GM12878 (cell line): ENCODE measurements around the gene C12orf43. TPM values are rescaled to one million over a fixed set of nuclear protein-coding genes. Genes with fewer than 3 reads are reported as not detected.

Experiments
- ATAC-seq: fragments of 200-7000 bp; cut with Tn5 transposase; 3 replicates; pipeline ENCODE4 v1.9.1; 2020; ENCODE audit warnings: mild to moderate bottlenecking, moderate library complexity
- BruUV-seq: library from RNA; stranded (reverse); fragments of 400-500 nt; replicated peaks from 2 replicates; lab custom pipeline; 2021; lab: Mats Ljungman, UMichigan
- CTCF ChIA-PET: fragments of 300-600 bp; sonication (Branson Sonifier 250); formaldehyde crosslinking; extraction: SDS; loops from one replicate; lab custom pipeline; 2021; ENCODE audit warnings: inconsistent platforms; lab: Yijun Ruan, JAX
- POLR2A ChIA-PET: fragments of 350-600 bp; formaldehyde crosslinking; extraction: SDS; loops from one replicate; lab custom pipeline; 2021; ENCODE audit warnings: inconsistent platforms; lab: Charles Lee
- RAD21 ChIA-PET: fragments of 300-600 bp; sonication (Branson Sonifier 250); formaldehyde crosslinking; loops from one replicate; lab custom pipeline; 2023; ENCODE audit warnings: antibody characterized with exemption; ENCODE audit not compliant: unreplicated experiment; lab: Charles Lee
- SMC1A ChIA-PET: fragments of 300-600 bp; sonication (Branson Sonifier 250); formaldehyde crosslinking; loops from one replicate; lab custom pipeline; 2023; ENCODE audit not compliant: unreplicated experiment, uncharacterized antibody; lab: Charles Lee
- DNase-seq: peaks from one replicate; pipeline ENCODE4 v3.0.0-alpha.2; 2011; ENCODE audit warnings: low read depth, low spot score
- FAIRE-seq: peaks from 3 replicates; lab custom pipeline; 2011; peaks lifted over from hg19 to GRCh38; lab: Jason Lieb, UNC
- H2AFZ ChIP-seq: 2 replicates; pipeline ENCODE4 v1.6.0; 2011; ENCODE audit warnings: low read depth, low read length, control low read depth; ENCODE audit not compliant: control insufficient read depth
- H3K27ac ChIP-seq: 2 replicates; pipeline ENCODE4 v1.5.1; 2011; ENCODE audit warnings: control low read depth; ENCODE audit not compliant: control insufficient read depth, insufficient read depth
- H3K27me3 ChIP-seq, 2 experiments: replicated peaks in 1 of 2; 2 replicates each; pipeline versions ENCODE4 v1.6.0 to v1.6.1; 2011; ENCODE audit warnings: low read length in 1 of 2; ENCODE audit not compliant: control insufficient read depth in 2 of 2, insufficient read depth in 2 of 2
- H3K36me3 ChIP-seq, 2 experiments: 2 replicates each; pipeline ENCODE4 v1.5.1; 2011; ENCODE audit warnings: low read length in 1 of 2; ENCODE audit not compliant: control insufficient read depth in 2 of 2, insufficient read depth in 2 of 2
- H3K4me1 ChIP-seq: 2 replicates; pipeline ENCODE4 v1.6.1; 2011; ENCODE audit warnings: mild to moderate bottlenecking, low read length, moderate library complexity, mixed read lengths; ENCODE audit not compliant: control insufficient read depth, insufficient read depth
- H3K4me2 ChIP-seq: 2 replicates; pipeline ENCODE4 v1.6.0; 2011; ENCODE audit warnings: control low read depth; ENCODE audit not compliant: control insufficient read depth, insufficient read depth
- H3K4me3 ChIP-seq: fragments of 200-600 bp; sonication (generic); 2 replicates; pipeline ENCODE4 v1.5.1; 2016
- H3K79me2 ChIP-seq: 2 replicates; pipeline ENCODE4 v1.6.0; 2011; ENCODE audit warnings: low read length; ENCODE audit not compliant: control insufficient read depth, insufficient read depth
- H3K9ac ChIP-seq: 2 replicates; pipeline ENCODE4 v1.8.0; 2011; ENCODE audit warnings: low read length, control low read depth, mixed read lengths; ENCODE audit not compliant: control insufficient read depth, insufficient read depth
- H3K9me3 ChIP-seq: replicated peaks from 3 replicates; pipeline ENCODE4 v1.5.1; 2011; ENCODE audit warnings: mild to moderate bottlenecking, low read length; ENCODE audit not compliant: control insufficient read depth, insufficient read depth
- H4K20me1 ChIP-seq: 2 replicates; pipeline ENCODE4 v1.6.0; 2011; ENCODE audit not compliant: control insufficient read depth, insufficient read depth
- CTCF ChIP-seq, 3 experiments: IDR thresholded peaks in 2 of 3; conservative IDR thresholded peaks in 1 of 3; 2 replicates each; pipeline ENCODE4 v1.5.1; 2011; ENCODE audit warnings: low read depth in 3 of 3, low read length in 3 of 3, mild to moderate bottlenecking in 3 of 3, control low read depth in 2 of 3, moderate library complexity in 2 of 3, inconsistent platforms in 1 of 3, mixed read lengths in 1 of 3; ENCODE audit not compliant: control insufficient read depth in 2 of 3, insufficient read depth in 1 of 3; ENCODE audit errors: extremely low read depth in 1 of 3
- FOS ChIP-seq: IDR thresholded peaks from 3 replicates; pipeline ENCODE4 v1.6.1; 2011; ENCODE audit warnings: borderline replicate concordance; ENCODE audit not compliant: insufficient read length; ENCODE audit errors: extremely low read depth
- RAD21 ChIP-seq: IDR thresholded peaks from 2 replicates; pipeline ENCODE4 v1.6.1; 2011; ENCODE audit warnings: mild to moderate bottlenecking, low read depth, low read length, moderate library complexity; ENCODE audit not compliant: insufficient read depth
- SMC3 ChIP-seq: IDR thresholded peaks from 2 replicates; pipeline ENCODE4 v1.6.1; 2011; ENCODE audit warnings: low read length, improper control_type of control experiment, borderline replicate concordance
- WGBS: methylation state at CpG from one replicate; pipeline ENCODE4 v1.1.6; 2016; ENCODE audit warnings: low lambda C conversion rate; ENCODE audit not compliant: insufficient replicate concordance, insufficient coverage; ENCODE audit errors: missing lambda C conversion rate; 5-methylcytosine and 5-hydroxymethylcytosine counted together
- in situ Hi-C: fragments of 300-500 bp; cut with MboI; formaldehyde crosslinking; loops from 9 replicates; pipeline ENCODE4 v1.14.3; 2018; ENCODE audit warnings: mixed read lengths
- intact Hi-C: fragments of 100-400 bp; cut with micrococcal nuclease; formaldehyde crosslinking; loops from one replicate; pipeline ENCODE4 v1.14.2; 2022; ENCODE audit not compliant: unreplicated experiment
- polyA plus RNA-seq, 11 experiments: library from polyadenylated mRNA; depleted of rRNA in 4 of 11; unstranded in 6 of 11; stranded (reverse) in 5 of 11; fragments of >200 nt; fragmentation: Nextera tagmentation in 4 of 11; fragmentation: Illumina TruSeq in 1 of 11; extraction: Ambion mirVana in 4 of 11; extraction: Trizol in 1 of 11; gene quantifications; 1 replicate in 1 of 11; 2 replicates in 10 of 11; pipeline versions ENCODE4 v1.2.1 to v1.2.3, GENCODE V29; 2011 to 2016; ENCODE audit warnings: inconsistent platforms in 2 of 11, missing spikeins in 2 of 11, low read depth in 1 of 11
- total RNA-seq, 4 experiments: library from RNA; depleted of rRNA in 3 of 4; stranded (reverse); fragments of >200 nt in 3 of 4; fragmentation: Illumina TruSeq in 1 of 4; extraction: Trizol in 1 of 4; gene quantifications; 2 replicates each; pipeline versions ENCODE4 v1.2.1 to v1.2.3, GENCODE V29; 2013 to 2021

Gene C12orf43
- total and polyA plus RNA-seq, 10 of the 15 experiments (the other 5 are each of a cell fraction or from before 2014, with no cell fraction given): 7.5 to 30.8 (median 21.3) TPM

DNA sequence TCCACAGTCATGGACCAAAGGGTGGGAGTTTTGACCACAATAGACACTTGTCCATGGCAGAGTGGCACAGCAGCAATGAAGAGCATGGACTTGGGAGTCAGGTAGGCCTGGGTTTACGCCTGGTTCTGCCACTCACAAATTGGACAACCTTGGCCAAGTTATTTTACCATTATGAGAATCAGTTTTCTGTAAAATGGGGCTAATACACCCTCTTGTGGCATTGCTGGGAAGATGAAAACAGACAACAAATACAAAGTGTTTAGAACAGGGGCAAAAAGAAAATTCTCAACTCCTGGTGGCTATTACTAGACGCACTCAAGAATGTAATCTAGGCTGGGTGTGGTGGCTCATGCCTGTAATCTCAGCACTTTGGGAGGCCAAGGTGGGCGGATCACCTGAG, 2.6 kb downstream of the C12orf43 start:
- no TSS peak for BruUV-seq
- Histone ChIP-seq H4K20me1 (no peaks in the 10 kb centered on the region), H3K9ac (no peak overlapping the region), H3K9me3 (no peaks in the 10 kb centered on the region), H3K27me3 (no peaks in the 10 kb centered on the region), H3K36me3 (peaks cover 4 to 8% of the 10 kb centered on the region in 2 experiments)
- POLR2A ChIA-PET: interaction anchor here (0.6 kb wide), 1 partner anchor 100 kb away, joined by 4 read pairs; no protein-coding TSS in a partner anchor
- intact Hi-C loops (loop anchor here (5.0 kb wide), 1 partner anchor 431 kb away; the partner anchor contains the start of gene POP5), in situ Hi-C loops (no loop called here)
- ATAC-seq: no peak
- FAIRE-seq: no peak
- WGBS: 72% methylated on average over 3 of the region's 3 CpGs
- TF ChIP-seq CTCF (IDR thresholded peaks at IDR 0.05 in 2 of 3, conservative IDR thresholded peaks at IDR 0.05 in 1 of 3; ENCODE audit: control insufficient read depth in 2 of 3, extremely low read depth in 1 of 3, insufficient read depth in 1 of 3, low read depth in 3 of 3, low read length in 3 of 3) (peak in 2 of 3 experiments; percentile 14 to 37; a peak in 2 of 6 replicates), FOS (no peak), RAD21 (peak; percentile 34; the same call in 1 of the 2 replicates), SMC3 (peak; percentile 14; the same call in 1 of the 2 replicates)
- TF ChIP-seq, all 136 proteins: peak for 3
- Histone ChIP-seq H2AFZ (no peak overlapping the region), H3K4me3 (no peak overlapping the region), H3K4me1 (0 out of 2 replicates have a peak, but pooled peaks cover 4% of the 10 kb centered on the region), H3K4me2 (no peak overlapping the region), H3K79me2 (peaks cover 12% of the 10 kb centered on the region), H3K27ac (no peak overlapping the region)
- DNase-seq: no peak
- ChIA-PET SMC1A (interaction anchor here (2.1 kb wide), 1 partner anchor 42 kb away, joined by 5 read pairs; no protein-coding TSS in a partner anchor), CTCF (interaction anchor here (1.1 to 1.8 kb wide), 5 partner anchors 41 to 89 kb away, joined by 3 to 5 read pairs (median 3); no protein-coding TSS in a partner anchor), RAD21 (interaction anchor here (1.2 to 1.7 kb wide), 2 partner anchors 367 to 432 kb away, joined by 3 to 4 read pairs; partner anchors contain the start of gene POP5)
